Kidney capillary endothelial cell (primary cell): Measurements from ENCODE around the gene TBCEL.
"Not testable (repeated sequence)": the region's sequence is repeated elsewhere in the genome, so short reads cannot be mapped to it uniquely, and the experiment has no call there.

ENCODE experiments used
- DNase-seq: peaks from one replicate; pipeline ENCODE4 v3.0.0-alpha.2; 2018; ENCODE audit warnings: low spot score

TBCEL gene

GRCh38 chr11:121023848-121024751, at the start of gene TBCEL:
TBCEL (plus strand) TSS chr11:121024102; CDS start chr11:121045691, 21,589 bp downstream.
- peak; percentile 63 for DNase-seq

GRCh38 chr11:120974466-120974865, 49.4 kb upstream of the TBCEL start:
- DNase-seq, result no peak

DNA sequence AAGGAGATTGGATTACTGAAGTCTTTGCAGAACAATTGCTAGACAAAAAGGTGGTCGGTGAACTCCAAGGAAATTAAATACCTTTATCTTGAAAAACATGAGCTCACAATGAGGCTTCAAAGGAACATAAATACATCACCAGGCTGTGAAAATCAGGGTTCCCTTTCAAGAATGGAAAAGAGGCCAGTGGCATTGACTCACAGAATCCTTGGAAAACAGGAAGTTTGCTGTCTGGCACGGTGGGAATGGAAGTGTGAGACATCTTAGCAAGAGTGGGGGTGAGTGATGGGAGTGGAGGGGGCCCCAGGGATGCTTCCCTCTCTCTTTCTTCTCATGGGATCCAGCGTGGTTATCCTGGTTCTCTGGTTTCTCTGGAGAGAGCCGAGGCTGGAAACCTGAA, 48.9 kb upstream of the TBCEL start:
- peak; percentile 86 for DNase-seq

DNA sequence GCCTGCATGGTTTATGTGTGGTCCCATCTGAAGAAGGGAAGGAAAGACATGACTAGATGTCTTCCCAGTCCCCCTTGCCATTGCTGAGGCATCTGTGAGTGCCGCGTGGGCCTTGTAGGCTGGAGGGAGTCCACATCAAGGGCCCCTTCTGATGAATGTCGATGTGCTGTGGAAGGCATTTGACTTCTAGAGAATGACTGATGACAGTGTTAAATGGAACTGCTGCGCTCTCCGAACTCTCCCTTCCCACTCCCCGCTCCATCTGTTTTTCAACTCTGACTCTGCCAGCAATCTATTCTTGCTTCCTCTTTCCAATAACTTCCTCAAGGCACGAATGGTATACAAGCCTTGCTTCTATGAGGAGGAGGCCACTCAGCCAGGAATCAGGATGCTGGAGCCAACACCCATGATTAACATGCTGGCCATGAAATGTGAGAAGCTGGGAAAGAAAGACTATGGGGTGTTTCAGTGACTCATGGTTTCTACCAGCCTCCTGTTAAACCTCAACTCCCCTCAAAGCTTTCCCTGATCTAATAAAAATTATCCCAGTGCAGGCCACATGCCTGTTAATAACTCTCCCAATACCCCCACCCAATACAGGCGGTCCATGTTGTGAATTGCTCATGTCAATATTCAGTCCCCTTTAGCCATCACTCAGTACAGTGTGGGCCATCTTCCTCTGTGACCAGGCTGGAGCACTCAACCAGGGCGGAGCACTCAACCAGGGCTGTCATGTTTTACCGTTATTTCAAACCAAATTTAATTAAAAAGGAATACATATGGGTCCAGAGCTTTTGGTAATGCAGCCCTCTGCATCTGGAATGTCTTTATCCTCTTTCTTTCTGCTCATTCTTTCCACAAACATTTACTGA, 46.4 kb upstream of the TBCEL start:
- no peak for DNase-seq

- DNase-seq, result no peak
Measured at GRCh38 chr11:120978701-120979100, 45.2 kb upstream of the TBCEL start.

DNA sequence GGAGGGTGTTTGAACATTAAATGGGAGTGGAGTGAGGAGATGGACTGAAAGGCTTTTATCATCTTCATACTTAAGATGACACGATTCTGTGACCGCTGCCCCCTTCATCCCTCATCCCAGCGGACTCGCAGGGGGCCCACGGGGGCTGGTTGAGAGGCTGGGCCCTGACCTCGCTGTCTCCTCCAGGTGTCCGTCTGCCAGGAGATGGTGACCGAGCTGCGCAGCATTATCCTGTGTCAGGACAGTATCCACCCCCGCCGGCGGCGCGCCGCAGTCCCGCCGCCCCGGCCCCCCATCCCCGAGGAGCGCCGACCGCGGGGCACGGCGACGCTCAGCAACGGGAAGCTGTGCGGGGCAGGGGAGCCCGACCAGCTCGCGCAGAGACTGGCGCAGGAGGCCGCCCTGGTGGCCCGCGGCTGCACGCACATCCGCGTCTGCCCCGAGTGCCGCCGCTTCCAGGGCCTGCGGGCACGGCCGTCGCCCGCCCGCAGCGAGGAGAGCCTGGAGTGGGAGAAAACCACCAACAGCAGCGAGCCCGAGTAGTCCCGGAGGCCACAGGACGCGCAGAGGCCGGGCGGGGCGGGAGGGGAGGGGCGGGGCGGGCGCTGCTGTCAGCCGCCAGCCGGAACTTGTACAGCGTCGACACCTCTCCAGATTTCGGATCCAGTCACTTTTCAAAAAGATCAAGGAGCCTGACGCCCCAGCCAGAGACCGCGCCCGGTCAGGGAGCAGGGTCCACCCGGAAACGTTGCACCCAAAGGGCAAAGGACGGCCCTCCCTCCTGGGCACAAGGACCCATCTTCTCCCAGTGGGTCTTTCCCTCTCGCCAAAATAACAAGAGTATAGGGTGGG, 38.0 kb upstream of the TBCEL start:
- peak; percentile 37 for DNase-seq

GRCh38 chr11:120988603-120989002, 35.3 kb upstream of the TBCEL start:
- no peak for DNase-seq

- DNase-seq, result no peak
Measured at GRCh38 chr11:120991830-120992686, 31.8 kb upstream of the TBCEL start.

DNA sequence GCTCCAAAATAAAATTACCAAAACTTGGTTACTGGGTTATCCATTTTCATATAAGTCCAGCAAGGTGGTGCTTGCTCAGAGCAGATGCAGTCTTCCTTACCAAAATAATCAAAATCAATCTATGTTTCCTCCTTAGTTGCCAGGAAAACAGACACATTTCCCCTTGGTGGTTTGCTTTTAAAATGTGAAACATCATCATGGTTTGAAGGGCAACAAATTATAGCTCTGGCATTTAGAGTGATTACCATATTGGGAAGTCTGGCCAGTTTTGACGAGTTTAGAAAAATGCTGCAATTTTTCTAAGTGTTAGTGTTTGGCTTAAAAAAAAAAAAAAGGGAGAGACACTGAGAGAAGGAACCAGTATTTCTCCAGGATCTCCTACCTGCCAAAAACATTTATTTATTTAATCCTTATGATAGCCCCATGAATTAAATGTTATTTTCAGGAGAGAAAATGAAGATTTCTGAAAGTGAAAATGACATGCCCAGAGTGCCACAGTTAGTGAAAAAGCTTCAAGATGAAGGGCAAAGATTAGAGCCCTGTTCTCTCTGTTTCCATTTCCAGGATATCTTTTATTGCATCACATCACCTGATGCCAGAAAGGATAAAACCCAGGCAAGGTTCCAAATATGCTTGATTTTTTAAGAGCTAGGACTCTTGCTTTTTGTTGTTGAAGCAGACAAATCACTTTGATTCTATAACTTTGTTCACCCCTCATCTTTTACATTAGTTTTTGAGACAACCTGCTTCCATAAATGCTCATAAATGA, 29.6 kb upstream of the TBCEL start:
- no peak for DNase-seq

GRCh38 chr11:120995184-120995583, 28.7 kb upstream of the TBCEL start:
- DNase-seq, result no peak

DNA sequence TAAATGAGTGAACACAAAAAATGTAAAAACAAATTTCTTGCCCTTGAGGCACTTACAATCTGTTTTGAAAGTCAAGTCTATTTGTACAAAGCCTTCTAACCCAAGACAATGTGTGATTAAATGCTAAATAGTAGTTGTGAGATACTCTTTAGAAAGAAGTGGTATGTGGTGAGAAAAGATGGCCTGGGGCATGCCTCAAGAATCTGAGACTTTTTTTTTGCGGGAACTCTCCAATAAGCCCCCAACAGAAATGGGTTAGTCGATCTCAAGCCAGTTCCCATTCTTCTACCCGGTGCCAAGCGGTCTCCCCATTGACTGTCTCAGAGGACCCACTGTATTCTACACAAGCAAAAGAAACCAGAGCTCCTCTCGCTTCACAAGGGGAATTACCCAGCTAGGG, 26.9 kb upstream of the TBCEL start:
- DNase-seq, result no peak

- DNase-seq, result no peak
Measured at GRCh38 chr11:120998581-120998980, 25.3 kb upstream of the TBCEL start.

DNA sequence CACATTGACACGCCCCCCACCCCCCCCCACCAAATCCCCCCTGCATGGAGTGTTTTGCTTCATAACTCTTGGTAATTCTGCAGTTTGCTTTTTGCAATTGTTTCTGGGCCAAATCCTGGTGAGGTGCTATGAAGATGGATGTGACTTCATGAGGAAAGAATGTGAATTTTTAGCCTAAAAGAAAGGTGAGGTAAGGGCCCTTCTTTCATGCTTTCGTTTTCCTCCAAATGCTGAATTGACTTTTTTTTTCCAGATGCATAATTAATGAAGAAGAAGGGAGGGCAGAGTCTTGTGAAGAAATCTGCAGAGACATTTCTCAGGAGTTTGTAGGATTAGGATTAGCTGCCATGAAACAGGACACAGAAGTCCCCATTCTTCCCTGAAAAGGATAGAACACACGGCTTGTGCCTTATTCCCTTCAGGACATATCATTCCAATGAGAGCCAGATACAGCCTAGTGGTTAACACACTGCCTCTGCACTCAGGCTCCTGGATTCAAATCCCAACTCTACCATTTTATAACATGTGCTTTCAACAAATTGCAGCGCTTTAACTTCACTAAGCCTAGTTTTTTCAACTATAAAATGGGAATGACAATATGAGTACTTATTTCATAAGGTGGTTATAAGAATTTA, 19.6 kb upstream of the TBCEL start:
- DNase-seq, result no peak

GRCh38 chr11:121006922-121007321, 17.0 kb upstream of the TBCEL start:
- no peak for DNase-seq

- no peak for DNase-seq
Measured at GRCh38 chr11:121008551-121008950, 15.4 kb upstream of the TBCEL start.

GRCh38 chr11:121012091-121012490, 11.8 kb upstream of the TBCEL start:
- no peak for DNase-seq

DNA sequence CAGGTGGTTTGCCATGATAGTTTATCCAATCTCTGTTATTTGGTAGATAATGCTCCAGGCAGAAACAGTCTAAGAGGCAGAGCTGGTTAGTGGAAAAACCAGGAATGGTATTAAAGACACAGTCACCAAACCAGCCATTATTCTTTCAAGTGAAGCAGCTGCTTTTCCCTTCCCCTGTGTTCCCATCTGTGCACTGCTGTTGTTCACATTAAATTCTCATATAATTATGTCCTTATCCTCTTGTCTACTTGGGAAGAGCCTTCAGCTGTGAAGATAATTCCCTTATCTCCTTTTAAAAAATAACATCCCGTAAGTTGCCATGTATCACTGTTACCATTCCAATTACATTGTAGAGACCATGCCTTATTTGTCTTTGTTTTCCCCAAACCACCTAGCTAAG, 5.2 kb upstream of the TBCEL start:
- no peak for DNase-seq

GRCh38 chr11:121021718-121022117, 2.2 kb upstream of the TBCEL start:
- not testable (repeated sequence) for DNase-seq

GRCh38 chr11:121024989-121025388, 1.1 kb downstream of the TBCEL start:
- no peak for DNase-seq

DNA sequence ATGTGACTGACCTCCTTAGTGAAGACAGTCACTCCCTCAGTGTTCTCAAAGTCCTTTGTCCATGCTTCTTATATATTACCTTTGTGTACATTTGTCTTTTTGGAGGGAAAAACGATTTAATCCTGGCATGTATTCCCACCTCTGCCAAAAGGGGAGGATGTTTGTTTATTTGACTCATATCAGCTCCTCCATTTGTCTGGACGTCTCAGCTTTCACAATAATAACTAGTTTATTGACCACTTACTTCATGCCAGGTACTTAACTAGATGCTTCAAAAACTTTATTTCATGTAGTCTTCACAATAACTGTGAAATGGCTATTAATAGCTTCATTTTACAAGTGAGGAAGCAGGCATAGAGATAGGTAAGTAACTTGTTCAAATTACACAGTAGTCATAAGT, 5.3 kb downstream of the TBCEL start:
- DNase-seq, result no peak
